Mononuclear cell (primary cell): ENCODE results near the gene RNF169. TPM values are rescaled to one million over a fixed set of nuclear protein-coding genes. Genes with fewer than 3 reads are reported as not detected.
"Not testable (repeated sequence)": the region's sequence is repeated elsewhere in the genome, so short reads cannot be mapped to it uniquely, and the experiment has no call there.

Source experiments
- H3K27me3 ChIP-seq: 2 replicates; pipeline ENCODE4 v1.6.0; 2011; ENCODE audit warnings: low read length, control low read depth; ENCODE audit not compliant: insufficient read depth
- H3K4me1 ChIP-seq: 2 replicates; pipeline ENCODE4 v1.5.1; 2011; ENCODE audit warnings: mild to moderate bottlenecking, low read length, control low read depth; ENCODE audit not compliant: insufficient read depth
- H3K4me3 ChIP-seq: 2 replicates; pipeline ENCODE4 v1.5.1; 2011; ENCODE audit warnings: mild to moderate bottlenecking, low read length, moderate library complexity
- H3K9me3 ChIP-seq: 2 replicates; pipeline ENCODE4 v1.5.1; 2011; ENCODE audit warnings: low read depth, mild to moderate bottlenecking, control low read depth, low read length
- total RNA-seq: library from RNA; depleted of rRNA; stranded (reverse); fragments of >200 nt; gene quantifications from one replicate; pipeline ENCODE4 v1.2.3, GENCODE V29; 2012

The RNF169 gene
- total RNA-seq, 1 donor = 29.5 TPM

- Histone ChIP-seq H3K27me3 (no peaks in the 10 kb centered on the region), H3K4me3 (no peak overlapping the region), H3K9me3 (no peaks in the 10 kb centered on the region), H3K4me1 (peaks cover 13% of the 10 kb centered on the region)
Measured at GRCh38 chr11:74743640-74744039, 5.0 kb upstream of the RNF169 start.

GRCh38 chr11:74744277-74744676 lies 4.4 kb upstream of the RNF169 start:
- H3K4me3 ChIP-seq = no peak overlapping the region
- H3K4me1 ChIP-seq = peaks cover 13% of the 10 kb centered on the region
- no peaks in the 10 kb centered on the region for H3K27me3 ChIP-seq
- H3K9me3 ChIP-seq = no peaks in the 10 kb centered on the region

- Histone ChIP-seq H3K4me3 (no peak overlapping the region), H3K27me3 (no peaks in the 10 kb centered on the region), H3K4me1 (peaks cover 35% of the 10 kb centered on the region), H3K9me3 (no peaks in the 10 kb centered on the region)
Measured at GRCh38 chr11:74746868-74747267, 1.8 kb upstream of the RNF169 start.

- Histone ChIP-seq H3K4me3 (peak overlapping the region; percentile 76), H3K9me3 (no peaks in the 10 kb centered on the region), H3K27me3 (no peaks in the 10 kb centered on the region), H3K4me1 (peaks cover 35% of the 10 kb centered on the region)
Measured at GRCh38 chr11:74749127-74749964, 697 bp downstream of the RNF169 start.

GRCh38 chr11:74749965-74750296 lies 1.3 kb downstream of the RNF169 start:
- H3K4me1 ChIP-seq = peaks cover 39% of the 10 kb centered on the region
- peak overlapping the region; percentile 76 for H3K4me3 ChIP-seq
- H3K27me3 ChIP-seq = no peaks in the 10 kb centered on the region
- H3K9me3 ChIP-seq = no peaks in the 10 kb centered on the region

- H3K9me3 ChIP-seq, H3K27me3 ChIP-seq, H3K4me3 ChIP-seq: not testable (repeated sequence)
- peaks cover 39% of the 10 kb centered on the region for H3K4me1 ChIP-seq
Measured at GRCh38 chr11:74750598-74750997, 1.9 kb downstream of the RNF169 start.

GRCh38 chr11:74751303-74751702 lies 2.7 kb downstream of the RNF169 start:
- H3K4me3 ChIP-seq = no peak overlapping the region
- H3K4me1 ChIP-seq = peaks cover 39% of the 10 kb centered on the region
- no peaks in the 10 kb centered on the region for H3K27me3 ChIP-seq
- no peaks in the 10 kb centered on the region for H3K9me3 ChIP-seq

- Histone ChIP-seq H3K27me3 (no peaks in the 10 kb centered on the region), H3K4me1 (peaks cover 22% of the 10 kb centered on the region), H3K4me3 (no peak overlapping the region), H3K9me3 (no peaks in the 10 kb centered on the region)
Measured at GRCh38 chr11:74754507-74755252, 6.0 kb downstream of the RNF169 start.

- Histone ChIP-seq H3K27me3 (no peaks in the 10 kb centered on the region), H3K9me3 (no peaks in the 10 kb centered on the region), H3K4me1 (peaks cover 14% of the 10 kb centered on the region), H3K4me3 (no peak overlapping the region)
Measured at GRCh38 chr11:74755395-74755995, 6.8 kb downstream of the RNF169 start.

- Histone ChIP-seq H3K4me3 (no peak overlapping the region), H3K9me3 (no peaks in the 10 kb centered on the region), H3K4me1 (peaks cover 4% of the 10 kb centered on the region), H3K27me3 (no peaks in the 10 kb centered on the region)
Measured at GRCh38 chr11:74756571-74756970, 7.9 kb downstream of the RNF169 start.

- Histone ChIP-seq H3K4me3 (no peak overlapping the region), H3K27me3 (no peaks in the 10 kb centered on the region), H3K9me3 (no peaks in the 10 kb centered on the region), H3K4me1 (peaks cover 21% of the 10 kb centered on the region)
Measured at GRCh38 chr11:74766905-74767304, 18.3 kb downstream of the RNF169 start.

- not testable (repeated sequence) for H3K9me3 ChIP-seq, H3K27me3 ChIP-seq, H3K4me3 ChIP-seq
- H3K4me1 ChIP-seq = peaks cover 21% of the 10 kb centered on the region
Measured at GRCh38 chr11:74768172-74768651, 19.6 kb downstream of the RNF169 start.

GRCh38 chr11:74769055-74769707 lies 20.5 kb downstream of the RNF169 start:
- Histone ChIP-seq H3K4me1 (peaks cover 21% of the 10 kb centered on the region), H3K4me3 (no peak overlapping the region), H3K9me3 (no peaks in the 10 kb centered on the region), H3K27me3 (no peaks in the 10 kb centered on the region)

- H3K27me3 ChIP-seq = no peaks in the 10 kb centered on the region
- no peaks in the 10 kb centered on the region for H3K9me3 ChIP-seq
- peaks cover 22% of the 10 kb centered on the region for H3K4me1 ChIP-seq
- no peak overlapping the region for H3K4me3 ChIP-seq
Measured at GRCh38 chr11:74770456-74770855, 21.8 kb downstream of the RNF169 start.

- Histone ChIP-seq H3K4me3 (no peak overlapping the region), H3K27me3 (no peaks in the 10 kb centered on the region), H3K9me3 (no peaks in the 10 kb centered on the region), H3K4me1 (peaks cover 28% of the 10 kb centered on the region)
Measured at GRCh38 chr11:74771139-74771538, 22.5 kb downstream of the RNF169 start.
